HG03103 (cell line): ENCODE measurements around the gene RRP36.
A peak's percentile ranks its signal among the peaks of the same experiment; 100 is the strongest.
"Not testable (repeated sequence)": the region's sequence is repeated elsewhere in the genome, so short reads cannot be mapped to it uniquely, and the experiment has no call there.

Experiments
- ATAC-seq: cut with Tn5 transposase; IDR thresholded peaks from one replicate; pipeline ENCODE4 v1.9.1; 2021; ENCODE audit warnings: low read depth; ENCODE audit not compliant: unreplicated experiment

Gene RRP36

DNA sequence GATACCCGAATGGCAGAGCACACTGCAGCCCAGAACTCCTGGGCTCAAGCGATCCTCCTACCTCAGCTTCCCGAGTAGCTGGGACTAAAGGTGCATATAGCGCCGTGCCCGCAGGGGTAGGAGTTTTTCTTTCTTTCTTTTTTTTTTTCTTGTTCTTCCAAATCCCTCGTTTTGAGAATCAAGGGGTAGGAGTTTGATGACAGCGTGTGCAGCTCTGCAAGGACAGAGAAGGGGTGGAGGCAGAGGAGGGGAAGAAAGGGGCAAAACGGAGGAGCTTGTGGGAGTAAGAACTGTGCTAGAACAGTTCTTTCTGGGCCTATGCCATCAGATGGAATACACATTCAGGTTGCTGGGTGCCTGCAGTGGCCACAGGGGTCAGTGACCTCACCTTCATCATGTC lies 15.3 kb downstream of the RRP36 start:
- ATAC-seq = no peak

DNA sequence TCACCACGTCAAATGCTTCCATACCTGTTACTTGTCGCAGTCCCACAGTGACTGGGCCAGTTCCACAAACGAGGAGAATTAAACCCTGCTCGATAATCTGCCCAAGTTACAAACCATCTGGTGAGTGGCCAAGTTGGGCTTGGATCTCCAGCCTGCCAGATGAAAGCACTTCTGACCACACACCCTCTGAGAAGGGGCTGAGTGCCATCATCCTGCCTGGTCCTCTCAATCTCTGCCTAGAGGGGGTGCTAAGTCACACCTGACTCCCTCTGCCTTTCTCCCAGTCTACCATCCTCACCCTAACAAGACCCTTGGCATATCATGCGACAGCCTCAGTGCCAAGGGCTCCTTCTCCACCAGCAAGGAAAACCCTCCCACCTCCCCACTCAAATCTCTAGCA lies 15.8 kb downstream of the RRP36 start:
- ATAC-seq = no peak

- no peak for ATAC-seq
Measured at GRCh38 chr6:43037706-43038105, 16.3 kb downstream of the RRP36 start.

DNA sequence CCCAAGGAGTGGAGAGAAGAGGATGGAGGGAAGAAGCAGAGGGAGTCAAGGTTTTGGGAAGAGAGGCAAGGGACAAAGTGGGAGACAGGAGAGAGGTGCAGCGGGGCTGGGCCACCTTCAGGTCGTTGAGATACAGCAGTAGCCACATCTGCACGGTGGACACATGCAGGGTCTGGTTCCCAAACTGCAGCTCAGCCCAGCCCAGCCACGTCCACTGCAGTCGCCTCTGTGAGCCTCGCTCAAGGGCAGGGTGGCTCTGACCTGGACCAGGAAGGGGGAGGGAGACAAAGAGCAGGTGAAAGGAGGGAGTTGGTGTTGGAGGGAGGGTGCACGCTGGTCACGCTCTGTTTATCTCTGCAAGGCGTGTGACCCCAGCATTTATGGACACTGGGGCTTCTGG lies 17.3 kb downstream of the RRP36 start:
- no peak for ATAC-seq

GRCh38 chr6:43040542-43041257 lies 19.3 kb downstream of the RRP36 start:
- ATAC-seq = no peak

GRCh38 chr6:43041475-43041874 lies 20.1 kb downstream of the RRP36 start:
- not testable (repeated sequence) for ATAC-seq

- no peak for ATAC-seq
Measured at GRCh38 chr6:43043310-43043709, 21.9 kb downstream of the RRP36 start.

DNA sequence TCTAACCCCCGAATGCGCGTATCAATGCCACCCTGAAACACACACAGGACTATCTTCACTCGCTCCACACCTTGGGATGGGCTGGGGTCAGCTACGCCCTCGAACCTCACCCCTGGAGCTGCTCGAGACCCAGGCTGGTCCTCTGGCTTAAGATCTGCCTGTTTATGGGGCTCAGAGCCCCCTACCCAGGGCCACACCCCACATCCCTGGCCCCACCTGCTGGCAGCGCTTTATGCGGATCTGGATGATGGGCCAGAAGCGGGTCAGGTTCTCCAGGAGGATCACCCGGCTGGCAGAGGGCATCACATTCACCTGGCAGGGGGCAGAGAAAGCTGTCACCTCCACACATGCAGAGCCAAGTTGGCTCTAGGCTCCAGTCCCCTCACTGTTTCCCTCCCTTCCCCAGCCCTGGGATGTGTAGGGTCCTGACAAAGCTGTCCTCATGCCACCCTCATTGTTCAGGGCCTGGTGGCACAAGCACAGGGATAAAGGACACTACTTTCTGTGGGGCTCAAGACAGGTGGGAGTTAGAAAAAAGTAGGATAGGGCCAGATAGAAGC lies 24.0 kb downstream of the RRP36 start:
- ATAC-seq = no peak

GRCh38 chr6:43047998-43048397 lies 26.6 kb downstream of the RRP36 start:
- ATAC-seq = no peak

GRCh38 chr6:43050981-43051380 lies 29.6 kb downstream of the RRP36 start:
- no peak for ATAC-seq

DNA sequence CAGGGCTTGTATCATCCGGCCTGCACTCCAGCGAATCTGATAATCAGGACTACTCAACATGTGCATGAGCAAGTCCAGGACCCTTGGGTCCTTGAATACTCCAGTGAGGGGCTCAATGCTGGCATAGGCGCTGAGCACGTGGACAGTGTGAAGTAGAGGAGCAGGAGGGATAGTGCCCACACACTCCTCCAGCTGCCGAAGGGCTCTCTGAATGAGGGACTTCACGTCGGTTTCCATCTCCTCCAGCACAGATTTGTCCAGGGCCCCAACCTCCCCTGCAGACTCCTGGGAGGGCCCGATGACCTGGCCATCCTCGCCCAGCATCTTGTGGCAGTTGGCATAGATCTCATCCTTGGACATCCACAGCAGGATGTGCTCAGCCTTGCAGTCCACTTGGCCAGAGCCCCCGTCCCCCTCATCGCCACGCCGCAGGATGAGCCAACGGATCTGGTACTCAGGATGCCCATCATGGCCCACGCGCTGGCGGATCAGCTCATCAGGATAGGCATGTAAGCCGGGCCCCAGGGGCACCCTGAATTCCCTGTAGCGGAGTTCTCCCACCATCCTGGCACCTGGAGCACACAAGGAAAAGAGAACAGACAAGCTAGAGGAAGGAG lies 30.9 kb downstream of the RRP36 start:
- no peak for ATAC-seq

GRCh38 chr6:43052842-43053544 lies 31.6 kb downstream of the RRP36 start:
- ATAC-seq = peak; percentile 12

DNA sequence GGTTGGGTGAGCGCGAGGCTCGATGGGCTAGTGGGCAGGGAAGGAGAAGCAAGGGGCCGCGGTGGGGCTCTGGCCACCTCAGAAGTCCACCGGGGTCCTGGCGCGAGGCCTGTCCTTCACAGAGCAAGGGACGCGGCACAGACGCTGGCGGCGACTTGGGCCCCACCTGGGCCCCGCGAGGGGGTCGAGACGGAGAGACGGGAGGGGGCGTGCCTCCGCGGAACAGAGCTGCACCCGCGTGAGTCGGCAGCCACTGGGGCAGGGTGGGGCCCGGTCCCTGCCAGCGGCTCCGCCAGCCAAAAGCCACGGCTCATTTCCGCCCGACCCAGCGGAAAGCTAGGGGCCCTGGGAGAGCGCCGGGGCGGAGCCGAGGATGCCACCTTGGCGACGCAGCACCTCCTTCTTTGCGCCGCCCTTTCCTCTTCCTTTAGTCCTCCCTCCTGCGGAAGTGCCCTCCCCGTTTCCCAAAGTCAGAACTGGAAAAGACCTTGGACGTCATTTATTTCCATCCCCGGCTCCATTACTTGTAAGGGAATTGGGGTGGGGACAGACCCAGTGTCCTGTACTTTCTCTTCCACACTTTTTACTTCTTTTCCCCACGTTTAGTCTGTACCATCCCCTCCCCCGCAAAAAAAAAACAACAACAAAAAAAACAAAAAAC lies 32.3 kb downstream of the RRP36 start, which contains the start of gene CUL7:
CUL7 (minus strand) TSS at position 307 of the 661 bp plus-strand sequence. CDS start 1,063 bp downstream, outside the sequence.
- ATAC-seq = peak; percentile 78

DNA sequence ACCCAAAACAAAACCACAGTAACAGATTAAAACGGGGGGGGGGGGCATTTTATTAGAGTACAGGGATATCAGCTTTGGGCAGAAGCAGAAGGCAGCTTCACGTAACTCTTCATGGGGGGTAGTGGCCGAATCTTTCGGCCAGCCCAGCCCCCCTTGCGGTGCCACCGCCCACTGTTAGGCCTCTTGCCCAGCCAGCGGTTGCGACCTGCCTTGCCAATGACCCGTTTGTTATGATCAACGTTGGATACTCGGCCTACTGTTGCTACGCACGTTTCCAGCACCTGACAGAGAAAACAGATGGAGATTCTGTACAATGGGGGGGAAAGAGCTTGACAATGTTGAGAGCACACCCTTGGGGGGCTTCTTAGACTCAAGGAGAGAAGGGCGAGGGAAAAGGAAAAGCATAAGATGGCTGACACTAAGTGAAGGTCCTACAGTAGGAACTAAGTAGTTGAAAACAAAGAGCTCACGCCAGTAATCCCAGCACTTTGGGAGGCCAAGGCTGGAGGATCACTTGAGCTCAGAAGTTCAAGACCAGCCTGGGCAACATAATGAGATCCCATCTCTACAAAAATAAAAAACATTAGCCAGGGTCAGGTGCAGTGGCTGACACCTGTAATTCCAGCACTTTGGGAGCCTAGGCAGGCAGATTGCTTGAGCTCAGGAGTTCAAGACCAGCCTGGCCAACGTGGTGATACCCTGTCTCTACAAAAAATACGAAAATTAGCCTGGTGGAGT lies 33.0 kb downstream of the RRP36 start:
- ATAC-seq = no peak

- ATAC-seq = no peak
Measured at GRCh38 chr6:43055966-43056365, 34.5 kb downstream of the RRP36 start.

DNA sequence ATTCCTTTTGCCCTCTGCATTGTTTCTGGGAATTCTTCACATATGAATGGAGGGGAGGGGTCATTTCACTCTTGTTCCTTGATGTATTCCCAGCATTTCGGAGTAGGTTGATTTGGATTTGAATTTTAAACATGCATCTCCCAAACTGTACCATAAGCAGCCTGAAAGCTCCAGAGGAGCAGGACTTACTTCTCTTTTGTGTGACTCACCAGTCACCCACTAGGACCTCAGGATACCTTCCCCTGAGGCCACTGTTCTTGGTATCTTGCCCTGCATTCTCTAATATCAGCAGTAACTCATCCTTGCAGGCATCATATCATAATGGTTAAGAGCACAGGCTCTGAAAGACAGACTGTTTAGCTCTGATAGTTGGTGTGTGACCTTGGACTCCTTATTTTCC lies 37.1 kb downstream of the RRP36 start:
- ATAC-seq = no peak

GRCh38 chr6:43059168-43060033 lies 38.0 kb downstream of the RRP36 start, which contains the start of the genes KLC4 and MRPL2:
Gene KLC4, plus strand, starts transcription at chr6:43059631. Its CDS starts 1,705 bp downstream, at chr6:43061336.
Gene MRPL2, minus strand, starts transcription at chr6:43059434. Its CDS starts 53 bp downstream, at chr6:43059381.
- peak; percentile 85 for ATAC-seq

DNA sequence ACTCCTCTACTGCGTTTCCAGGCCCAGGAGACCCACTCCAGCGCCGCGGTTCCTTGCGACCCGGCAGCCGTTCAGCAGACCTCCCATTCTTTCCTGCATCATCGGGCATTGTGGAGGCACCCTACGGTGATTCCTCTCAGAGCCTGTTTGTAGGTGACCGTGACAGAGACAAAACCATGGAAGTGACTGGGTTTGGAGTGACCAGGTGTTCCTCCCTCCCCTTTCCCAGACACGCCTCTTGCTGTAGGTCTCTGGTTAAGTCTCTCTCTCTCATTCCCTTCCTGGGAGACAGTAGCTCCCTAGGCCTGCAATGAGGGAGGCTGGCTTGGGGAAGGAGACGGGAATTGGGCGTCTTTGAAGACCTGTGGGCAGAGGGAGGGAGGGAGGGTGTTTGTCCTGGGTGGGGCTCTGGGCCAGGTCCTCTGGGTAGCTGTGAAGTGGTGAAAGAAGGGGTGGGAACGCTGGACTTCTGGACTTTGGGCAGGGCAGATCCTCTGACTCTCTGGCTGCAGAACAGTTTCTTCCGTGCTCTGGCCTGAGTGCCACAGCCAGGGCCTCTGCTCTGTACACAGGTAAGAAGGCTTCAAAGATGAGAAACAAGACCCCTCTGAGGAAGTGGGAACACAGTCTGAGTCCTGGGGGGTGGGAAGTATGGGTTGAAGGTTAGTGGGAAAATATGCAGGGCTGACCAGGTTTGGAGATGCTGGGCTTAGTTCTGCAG lies 38.8 kb downstream of the RRP36 start:
- no peak for ATAC-seq
